Activated CD8-positive, alpha-beta memory T cell treated with anti-CD3 and anti-CD28 coated beads for 1 hour (primary cell): ENCODE results near the gene ATP8A1.

ENCODE experiments used
- DNase-seq, 2 donors: peaks; one replicate each; pipeline ENCODE4 v3.0.0-alpha.2; 2020; ENCODE audit warnings: low read depth in 1 of 2; ENCODE audit errors: extremely low read depth in 1 of 2

Gene ATP8A1

DNA sequence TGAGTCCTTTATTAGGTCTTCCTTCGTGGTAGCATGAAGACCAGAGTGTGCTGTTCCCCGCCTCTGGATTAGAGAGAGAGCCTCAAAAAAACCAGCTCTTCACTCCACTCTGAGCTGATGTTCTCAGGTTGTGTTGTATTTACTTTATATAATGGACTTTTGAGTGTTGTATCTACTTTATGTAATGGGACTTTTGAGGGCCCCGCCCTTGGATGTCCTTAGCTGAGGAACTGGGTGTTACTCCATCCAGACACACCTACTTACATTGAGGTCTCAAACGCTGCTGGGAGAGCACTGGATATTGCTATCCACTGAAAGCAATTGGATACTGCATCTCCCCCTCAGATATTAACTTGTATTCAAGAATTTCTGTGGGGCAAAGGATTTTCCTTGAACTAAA lies 28.2 kb downstream of the ATP8A1 start:
- no peak for DNase-seq

DNA sequence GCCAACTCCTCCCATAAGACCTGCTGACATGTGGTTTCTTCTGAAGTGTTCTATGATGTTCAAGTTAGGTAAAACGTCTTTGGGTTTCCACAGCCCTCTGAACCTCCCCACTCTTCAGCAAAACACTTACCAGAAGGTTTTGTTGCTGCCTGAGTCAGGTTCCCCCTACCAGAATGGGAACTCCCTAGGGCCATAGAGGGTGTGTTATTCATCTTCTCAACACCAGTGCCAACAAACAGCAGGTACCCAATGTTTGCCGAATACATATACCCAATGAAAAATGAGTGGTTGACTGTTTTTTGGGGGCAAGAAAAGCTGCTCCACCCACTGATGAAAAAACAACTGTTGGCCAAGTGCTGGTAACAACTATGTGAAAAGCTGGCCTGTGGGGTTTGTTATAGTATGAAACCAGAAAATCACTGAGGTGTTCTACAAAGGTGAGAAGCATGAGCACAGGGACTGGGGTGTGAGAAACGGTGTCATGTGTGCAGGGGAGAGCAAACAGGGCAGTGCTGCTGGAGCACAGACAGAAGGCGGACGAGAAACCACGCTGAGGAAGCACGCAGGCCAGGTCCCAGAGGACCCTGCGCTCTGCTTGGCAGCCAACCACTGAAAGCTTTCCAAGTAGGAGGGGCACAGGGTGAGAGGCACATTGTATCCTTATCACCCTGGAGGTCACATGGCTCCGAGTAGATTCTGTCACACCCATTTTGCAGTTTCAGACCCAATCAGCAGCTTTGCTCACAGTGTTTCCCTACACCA lies 28.8 kb downstream of the ATP8A1 start:
- DNase-seq: peak in 1 of 2 donors; percentile 42

DNA sequence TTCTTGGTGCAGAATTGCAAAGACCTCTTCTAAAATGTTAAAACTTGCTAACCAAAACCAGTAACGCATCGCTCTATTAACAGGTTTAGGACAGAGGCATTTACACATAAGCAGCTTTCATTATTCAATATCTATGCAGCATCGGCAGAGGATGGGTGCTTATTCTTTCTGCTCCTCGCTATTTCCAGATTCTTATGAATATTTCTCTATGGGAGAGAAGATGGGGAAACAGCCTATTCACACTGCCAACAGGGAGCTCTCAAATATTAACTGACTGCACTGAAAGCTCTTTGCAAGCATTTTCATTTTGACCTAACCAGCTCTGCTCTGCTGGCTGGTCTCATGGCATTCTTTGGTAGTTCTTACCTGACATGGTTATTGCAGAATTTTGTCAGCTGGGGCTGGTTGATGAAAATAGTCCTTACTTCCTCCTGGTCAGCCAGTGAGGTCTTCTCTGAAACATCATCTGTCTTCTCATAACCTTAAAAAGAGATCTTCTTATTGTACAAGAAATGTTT lies 30.2 kb downstream of the ATP8A1 start:
- no peak for DNase-seq

DNA sequence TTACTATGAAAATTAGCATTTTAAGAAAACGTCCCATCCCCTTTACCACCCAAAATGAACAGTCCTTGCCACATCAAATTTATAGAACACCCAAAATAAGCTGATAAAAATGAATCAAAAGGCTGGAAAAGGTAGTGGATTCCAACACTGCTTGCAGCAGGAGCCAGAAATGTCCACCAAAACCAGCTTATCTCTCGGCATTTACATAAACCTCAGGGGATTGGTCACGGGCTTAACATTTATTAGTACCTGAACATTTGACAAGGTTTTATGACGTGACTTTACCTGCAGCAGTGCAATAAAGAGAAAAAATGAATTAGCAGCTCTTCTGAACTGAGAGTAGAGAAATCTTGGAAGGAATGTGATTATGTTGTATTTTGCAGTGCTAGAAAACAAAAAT lies 31.6 kb downstream of the ATP8A1 start:
- DNase-seq: no peak

DNA sequence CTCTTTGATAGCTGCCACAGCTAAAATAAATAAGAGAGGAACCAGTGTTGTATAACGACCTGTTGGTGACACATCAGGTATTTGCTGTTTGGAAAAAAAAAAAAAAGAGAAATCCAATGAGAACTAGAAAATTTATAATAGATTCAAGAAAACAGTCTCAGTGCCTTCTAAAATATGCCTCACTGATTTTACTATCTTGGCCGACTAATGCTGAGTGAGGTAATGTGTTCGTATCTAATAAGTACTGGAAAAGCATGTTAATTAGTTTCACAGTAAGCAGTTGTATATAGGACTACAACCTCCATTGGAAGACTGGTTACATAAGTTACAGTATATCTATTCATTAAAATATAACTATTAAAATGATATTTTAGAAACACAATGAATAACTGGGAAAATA lies 32.4 kb downstream of the ATP8A1 start:
- no peak for DNase-seq

DNA sequence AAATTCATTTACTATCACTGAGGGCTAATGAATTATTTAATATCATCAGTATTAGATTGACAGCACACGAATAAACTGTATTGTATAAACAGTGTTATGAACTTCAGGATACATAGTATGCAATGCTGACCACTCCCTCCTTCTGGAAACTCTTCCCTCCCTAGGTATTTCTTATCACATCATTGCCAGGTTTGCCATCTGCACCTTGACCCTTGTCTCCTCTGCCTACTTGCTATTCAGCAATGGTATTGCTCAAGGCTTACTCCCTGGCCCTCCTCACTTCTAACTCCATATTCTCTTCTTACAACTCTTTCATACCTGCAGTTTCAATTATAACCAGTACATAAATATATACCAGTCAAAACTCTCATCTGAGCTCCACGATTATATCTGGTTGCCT lies 38.9 kb downstream of the ATP8A1 start:
- DNase-seq: no peak

DNA sequence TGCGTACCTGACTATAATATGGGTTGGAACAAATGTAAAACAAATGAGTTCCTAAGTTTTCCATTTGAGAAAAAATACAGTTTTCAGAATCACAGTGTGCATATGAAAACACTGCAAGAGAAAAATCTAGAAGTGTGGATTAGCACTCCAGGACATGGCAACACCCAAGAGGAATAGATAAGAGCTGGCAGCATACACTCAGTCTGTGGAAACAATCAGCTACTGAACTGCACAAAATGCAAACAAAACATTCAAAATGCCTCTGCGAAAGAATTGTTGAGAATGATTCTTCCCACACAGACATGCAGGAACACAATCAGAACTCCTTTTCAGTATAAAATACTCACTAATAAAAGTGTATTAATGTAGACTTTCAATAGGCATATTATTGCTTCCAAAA lies 39.9 kb downstream of the ATP8A1 start:
- DNase-seq: no peak

DNA sequence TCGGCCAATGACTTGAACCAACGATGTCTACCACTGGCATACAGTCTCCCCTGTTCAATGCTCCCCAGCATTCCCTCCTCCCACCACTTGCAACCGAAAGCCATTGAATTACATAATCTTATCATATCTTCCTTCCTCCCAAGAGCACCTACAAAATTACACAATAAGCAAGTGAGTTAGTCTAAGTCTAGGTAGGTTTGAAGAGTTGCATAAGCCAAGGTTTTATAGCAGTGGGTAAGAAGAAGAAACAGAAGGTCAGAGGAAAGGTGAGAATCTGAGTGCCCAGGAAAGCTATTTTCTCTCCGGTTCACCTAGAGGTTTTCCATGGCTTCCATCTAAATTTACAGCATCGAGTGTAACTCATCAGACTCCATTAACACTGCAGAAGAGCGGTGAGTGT lies 40.3 kb downstream of the ATP8A1 start:
- DNase-seq: no peak

DNA sequence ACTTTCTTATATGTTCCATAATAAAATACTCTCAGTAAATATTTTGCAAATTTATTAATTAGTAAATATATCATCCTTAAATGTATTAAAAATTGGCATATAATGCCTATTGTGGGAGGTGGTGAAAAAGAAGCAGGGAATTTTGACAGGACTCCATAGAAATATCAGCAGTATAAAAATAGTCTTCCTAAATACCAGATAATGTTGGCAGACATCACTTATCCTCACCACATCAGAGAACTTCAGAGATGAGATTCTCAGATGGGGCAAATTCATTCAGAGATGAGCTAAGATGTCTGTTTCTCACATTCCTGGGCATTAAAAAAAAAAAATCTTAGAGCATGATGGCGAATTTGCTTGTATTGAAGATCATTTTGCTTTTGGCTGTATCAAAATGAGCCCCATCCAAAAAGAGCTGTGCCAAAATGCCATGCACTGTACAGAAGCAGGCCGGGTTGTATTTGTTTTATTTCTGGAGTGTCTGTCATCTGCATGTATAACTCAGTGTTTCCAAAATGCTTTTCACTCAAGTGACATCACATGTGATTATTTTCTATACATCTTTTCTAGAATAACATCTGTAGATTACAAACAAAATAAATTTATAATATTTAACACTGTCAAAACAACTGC lies 41.7 kb downstream of the ATP8A1 start:
- no peak for DNase-seq

DNA sequence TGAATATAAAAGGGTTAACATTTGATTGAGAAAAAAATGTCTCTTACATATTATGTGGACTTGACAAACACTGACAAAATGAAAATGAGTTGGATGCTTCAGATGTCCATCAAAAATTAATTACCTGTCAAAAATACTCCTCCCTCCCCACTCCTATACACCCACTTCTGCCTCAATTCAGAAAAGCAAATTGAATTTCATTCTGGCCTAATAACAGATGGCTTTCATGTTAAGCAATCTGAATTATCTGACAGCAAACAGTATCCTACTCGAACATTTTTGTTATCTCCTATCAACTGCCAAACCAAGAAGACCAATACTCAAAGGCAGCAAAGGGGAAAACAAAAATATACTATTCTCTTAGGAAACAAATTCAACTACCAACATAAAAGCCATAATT lies 44.0 kb downstream of the ATP8A1 start:
- DNase-seq: no peak

DNA sequence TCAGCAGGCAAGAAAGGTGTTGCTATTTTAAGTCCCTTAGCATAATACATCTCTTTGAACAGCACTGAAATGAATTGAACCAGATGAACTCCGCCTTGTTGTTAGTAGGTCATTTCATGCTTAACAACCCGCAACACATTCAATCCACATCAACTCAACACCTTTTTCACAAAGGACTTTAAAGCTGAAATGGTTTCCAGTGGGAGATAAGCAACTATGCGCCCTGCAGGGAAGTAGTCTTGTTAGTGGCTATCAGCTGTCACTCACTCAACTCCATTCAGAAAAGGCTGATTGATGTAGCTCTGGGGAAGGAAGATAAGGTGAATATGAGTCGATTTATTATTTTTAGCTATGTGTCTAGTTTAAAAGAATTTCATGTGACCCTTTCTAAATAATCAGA lies 46.0 kb downstream of the ATP8A1 start:
- DNase-seq: no peak

DNA sequence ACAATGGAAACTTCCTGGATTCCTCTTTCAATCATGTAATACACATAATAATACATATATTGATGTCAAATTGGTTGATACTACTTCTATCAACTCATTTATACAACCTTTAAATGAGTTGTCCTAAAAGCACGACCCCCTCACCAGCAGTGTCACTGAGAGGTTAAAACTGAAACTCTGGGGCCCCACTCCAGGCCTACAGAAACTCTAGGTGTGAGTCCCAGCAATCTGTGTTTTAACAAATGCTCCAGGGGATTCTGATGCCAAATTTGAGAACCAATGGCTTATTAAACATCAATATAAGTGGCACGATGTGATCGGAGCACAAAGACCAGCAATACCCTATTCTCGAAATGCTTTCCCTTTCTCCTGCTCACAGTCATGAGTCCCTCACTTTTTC lies 47.9 kb downstream of the ATP8A1 start:
- no peak for DNase-seq

DNA sequence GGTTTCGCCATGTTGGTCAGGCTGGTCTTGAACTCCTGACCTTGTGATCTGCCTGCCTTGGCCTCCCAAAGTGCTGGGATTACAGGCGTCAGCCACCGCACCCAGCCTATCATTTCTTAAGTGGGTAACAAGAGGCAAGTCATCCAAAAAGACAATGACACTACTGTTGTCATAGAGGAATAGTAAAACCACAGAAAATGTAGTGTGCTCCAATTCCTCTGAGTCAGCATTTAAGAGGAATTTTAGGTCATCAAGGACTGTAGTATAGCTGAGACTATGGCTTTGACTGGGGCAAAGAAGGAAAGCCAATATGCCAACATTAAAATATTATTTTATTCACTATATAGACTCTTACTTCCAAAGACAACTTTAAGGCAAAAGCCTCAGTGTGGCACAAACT lies 48.4 kb downstream of the ATP8A1 start:
- no peak for DNase-seq

DNA sequence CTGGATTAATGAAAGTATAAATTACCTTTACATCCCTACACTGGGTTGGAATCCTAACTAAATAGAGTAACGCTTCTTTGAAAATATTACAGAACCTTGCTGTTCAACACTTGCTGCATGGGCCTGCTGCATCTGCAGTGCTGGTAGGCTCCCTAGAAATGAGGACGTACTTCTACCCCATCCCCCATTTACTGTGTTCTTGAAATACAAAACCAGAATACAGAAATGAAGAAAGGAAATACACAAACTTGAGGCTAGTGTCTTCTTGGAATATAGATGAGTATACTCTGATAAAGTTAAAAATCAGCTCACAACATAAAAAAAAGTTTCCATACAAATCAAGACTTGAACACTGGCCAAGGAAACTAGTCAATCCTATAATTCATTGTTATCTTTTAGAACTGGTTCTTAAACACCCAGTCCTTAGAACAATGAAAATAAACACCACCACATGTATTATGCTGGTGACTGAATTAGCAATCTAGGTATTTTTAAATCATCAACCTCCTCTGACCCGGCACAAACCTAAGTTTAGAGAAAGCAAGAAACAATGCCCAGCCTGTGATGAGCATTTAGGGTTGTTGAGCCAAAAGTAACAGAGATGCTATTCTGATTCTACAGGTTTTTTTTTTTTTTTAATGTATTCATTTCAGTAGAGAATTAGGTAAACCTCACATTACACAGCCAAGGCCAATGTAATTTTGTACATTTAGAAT lies 49.7 kb downstream of the ATP8A1 start:
- no peak for DNase-seq

DNA sequence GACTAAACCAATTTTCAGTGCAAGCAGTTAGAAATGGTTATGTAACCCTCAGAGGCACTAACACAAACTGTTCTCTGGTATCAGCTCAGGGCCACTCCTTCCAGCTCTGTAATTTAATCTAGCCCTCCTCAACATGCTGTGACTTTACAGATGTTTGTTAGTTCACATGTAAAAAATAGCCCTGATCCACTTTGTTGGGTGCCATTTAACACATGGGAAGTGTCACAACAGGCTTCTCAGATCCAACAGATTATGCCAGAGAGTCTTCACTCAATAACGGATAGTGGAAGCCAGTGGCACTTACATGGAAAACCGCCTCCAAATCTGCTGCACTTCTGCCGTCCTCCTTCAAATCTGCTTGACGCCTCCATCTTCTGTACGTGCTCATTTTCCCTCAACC lies 51.6 kb downstream of the ATP8A1 start:
- DNase-seq: no peak

DNA sequence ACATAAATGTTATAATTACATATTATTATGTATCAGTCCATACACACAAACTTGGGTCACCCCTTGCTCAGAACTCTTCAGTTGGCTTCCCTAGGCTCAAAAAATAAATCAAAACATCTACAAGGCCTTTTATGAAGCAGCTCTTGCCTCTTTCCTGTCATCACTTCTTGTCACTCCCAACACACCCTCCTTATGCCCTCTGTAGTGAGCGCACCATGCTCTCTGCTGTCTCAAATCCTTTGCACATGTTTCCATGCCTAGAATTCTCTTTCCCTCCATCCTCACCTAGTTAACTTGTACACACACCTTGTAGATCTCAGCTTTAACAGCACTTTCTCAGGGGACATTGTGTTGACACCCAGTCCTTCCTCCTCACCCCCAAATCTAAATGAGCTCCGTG lies 53.0 kb downstream of the ATP8A1 start:
- no peak for DNase-seq

DNA sequence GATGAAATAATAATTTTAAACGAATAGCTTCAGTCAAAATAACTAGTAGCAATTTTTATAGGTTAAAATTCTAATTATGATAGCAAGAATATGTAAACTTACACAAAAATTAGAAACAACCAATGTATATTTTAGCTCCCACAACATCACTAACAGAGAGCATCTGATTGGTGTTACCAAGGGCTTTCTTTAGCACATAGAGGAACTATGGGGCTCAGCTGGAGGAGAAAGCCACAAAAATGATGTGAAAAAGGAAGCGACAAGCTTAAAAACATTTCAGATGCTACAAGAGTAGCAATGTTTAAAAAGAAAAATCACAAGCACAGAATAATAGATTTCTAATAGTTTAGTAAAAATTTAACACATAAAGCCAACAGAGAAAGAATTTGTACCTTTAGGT lies 56.3 kb downstream of the ATP8A1 start:
- no peak for DNase-seq

DNA sequence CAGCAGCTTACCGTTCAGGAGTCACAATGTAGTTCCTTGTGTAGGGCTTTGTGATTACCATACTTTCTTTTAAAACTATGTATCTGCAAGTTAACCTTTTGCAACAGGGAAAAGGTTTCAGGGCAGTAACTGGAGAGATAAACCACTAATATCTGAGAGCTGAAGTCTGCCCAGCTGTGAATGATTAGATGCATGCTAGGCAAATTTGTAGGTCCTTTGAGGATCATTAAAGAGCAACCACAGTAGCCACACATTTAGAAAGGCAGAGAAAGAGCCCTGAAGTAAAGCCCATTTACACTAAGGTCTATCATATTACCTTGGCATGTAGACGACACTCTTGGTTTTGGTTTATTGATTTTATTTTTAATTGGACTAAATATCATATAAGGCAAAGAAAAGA lies 60.0 kb downstream of the ATP8A1 start:
- DNase-seq: no peak

DNA sequence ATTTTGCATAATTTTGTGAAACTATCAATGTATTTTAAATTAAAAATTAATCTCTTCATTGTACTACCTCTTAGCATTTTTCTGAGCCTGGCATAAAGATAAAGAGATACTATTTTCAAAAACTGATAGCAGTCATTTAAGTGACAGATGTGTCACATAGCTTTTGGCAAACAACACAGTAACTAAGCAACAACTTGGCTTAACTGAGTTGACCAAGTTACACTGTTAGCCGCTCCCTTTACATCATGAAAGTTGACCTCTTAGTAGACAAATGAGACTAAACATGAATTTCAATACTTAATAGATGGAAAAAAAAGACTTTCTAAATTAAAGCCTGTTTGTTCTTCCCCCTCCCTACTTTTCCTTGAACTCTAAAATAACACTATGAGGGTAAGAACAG lies 62.0 kb downstream of the ATP8A1 start:
- DNase-seq: no peak

DNA sequence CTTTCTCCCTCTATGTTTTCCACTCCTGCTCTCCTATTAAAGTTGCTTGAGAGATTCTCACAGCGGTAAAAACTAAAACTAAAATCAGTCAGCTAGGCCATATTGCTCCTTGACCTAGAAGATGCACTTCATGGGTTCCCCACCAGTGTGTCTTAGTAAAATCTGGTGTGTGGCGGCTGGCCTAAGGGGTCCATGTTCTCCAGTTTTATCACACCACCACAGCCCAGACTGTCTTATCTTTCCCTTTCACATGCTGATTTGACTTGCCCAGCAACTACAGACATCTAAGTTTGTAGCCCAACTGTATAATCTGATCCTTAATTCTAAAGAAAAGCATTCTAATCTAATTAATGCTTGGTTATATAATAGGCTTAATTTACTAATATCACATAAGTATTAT lies 68.0 kb downstream of the ATP8A1 start:
- DNase-seq: no peak

DNA sequence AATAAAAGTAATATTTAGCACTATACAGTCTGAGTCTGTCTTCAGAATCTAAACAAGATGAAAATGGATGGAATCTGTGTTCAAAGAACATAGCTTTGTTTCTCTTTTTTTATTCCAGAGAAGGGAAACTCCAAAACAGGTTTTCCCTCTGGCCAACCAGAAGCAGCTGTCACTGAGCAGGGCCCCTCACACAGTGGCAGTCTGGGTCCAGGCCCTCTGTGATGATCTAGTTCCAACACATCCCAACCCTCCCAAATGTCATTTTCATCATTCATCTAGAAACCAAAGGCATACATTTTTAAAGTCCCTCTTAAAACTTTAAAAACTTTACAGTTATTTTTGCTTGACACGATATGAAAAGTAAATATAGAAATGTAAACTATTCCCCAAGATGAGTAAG lies 70.1 kb downstream of the ATP8A1 start:
- no peak for DNase-seq

DNA sequence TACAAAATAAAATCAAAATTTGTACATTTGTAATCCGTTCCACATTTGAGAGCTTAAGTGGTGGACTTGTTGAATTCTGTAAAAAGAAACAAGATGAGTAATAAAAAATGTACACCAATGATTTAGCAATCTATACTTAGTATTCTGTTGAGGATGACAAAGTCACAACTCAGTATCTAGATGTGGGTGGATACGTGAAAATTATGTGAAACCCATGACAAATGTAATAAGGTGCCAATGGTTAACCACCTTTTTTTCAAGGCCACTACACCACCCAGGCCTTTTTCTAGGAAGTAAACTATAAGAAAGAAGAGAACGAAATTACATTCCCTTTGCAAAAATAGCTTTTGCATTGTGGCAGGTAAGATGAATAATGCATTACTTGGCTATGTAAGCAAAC lies 77.0 kb downstream of the ATP8A1 start:
- DNase-seq: no peak
